Measurements from ENCODE around the gene COL24A1.
"Not testable (repeated sequence)": the region's sequence is repeated elsewhere in the genome, so short reads cannot be mapped to it uniquely, and the experiment has no call there.

Gene COL24A1

GRCh38 chr1:86153836-86154235 lies 2.7 kb downstream of the COL24A1 start:
- no peak for DNase-seq (ENCODE audit: low read depth in 3 of 3, low spot score in 1 of 3)

GRCh38 chr1:86152887-86153286 lies 3.7 kb downstream of the COL24A1 start:
- no peak for DNase-seq (ENCODE audit: low read depth in 3 of 3, low spot score in 1 of 3)

GRCh38 chr1:86151427-86151826 lies 5.1 kb downstream of the COL24A1 start:
- no peak for DNase-seq (ENCODE audit: low read depth in 3 of 3, low spot score in 1 of 3)

- no peak for DNase-seq (ENCODE audit: low read depth in 3 of 3, low spot score in 1 of 3)
Observed at GRCh38 chr1:86150553-86151055, 6.0 kb downstream of the COL24A1 start.

- no peak for DNase-seq (ENCODE audit: low read depth in 3 of 3, low spot score in 1 of 3)
Observed at GRCh38 chr1:86149591-86149990, 7.0 kb downstream of the COL24A1 start.

GRCh38 chr1:86147755-86148154 lies 8.8 kb downstream of the COL24A1 start:
- DNase-seq (ENCODE audit: low read depth in 3 of 3, low spot score in 1 of 3), result no peak

GRCh38 chr1:86146566-86146965 lies 10.0 kb downstream of the COL24A1 start:
- DNase-seq (ENCODE audit: low read depth in 3 of 3, low spot score in 1 of 3), result no peak

GRCh38 chr1:86140281-86140880 lies 16.2 kb downstream of the COL24A1 start:
- DNase-seq (ENCODE audit: low read depth in 3 of 3, low spot score in 1 of 3), result no peak

- DNase-seq (ENCODE audit: low read depth in 3 of 3, low spot score in 1 of 3), result no peak
Observed at GRCh38 chr1:86138746-86139145, 17.8 kb downstream of the COL24A1 start.

- no peak for DNase-seq (ENCODE audit: low read depth in 3 of 3, low spot score in 1 of 3)
Observed at GRCh38 chr1:86137436-86137835, 19.1 kb downstream of the COL24A1 start.

- DNase-seq (ENCODE audit: low read depth in 3 of 3, low spot score in 1 of 3), result no peak
Observed at GRCh38 chr1:86119214-86119764, 37.3 kb downstream of the COL24A1 start.

GRCh38 chr1:86114816-86115400 lies 41.7 kb downstream of the COL24A1 start:
- no peak for DNase-seq (ENCODE audit: low read depth in 3 of 3, low spot score in 1 of 3)

GRCh38 chr1:86114236-86114635 lies 42.3 kb downstream of the COL24A1 start:
- DNase-seq (ENCODE audit: low read depth in 3 of 3, low spot score in 1 of 3), result no peak

GRCh38 chr1:86111590-86111989 lies 45.0 kb downstream of the COL24A1 start:
- not testable (repeated sequence) for DNase-seq (ENCODE audit: low read depth in 3 of 3, low spot score in 1 of 3)

GRCh38 chr1:86110451-86111129 lies 46.0 kb downstream of the COL24A1 start:
- DNase-seq (ENCODE audit: low read depth in 3 of 3, low spot score in 1 of 3), result no peak

GRCh38 chr1:86105533-86105866 lies 51.1 kb downstream of the COL24A1 start:
- no peak for DNase-seq (ENCODE audit: low read depth in 3 of 3, low spot score in 1 of 3)

- DNase-seq (ENCODE audit: low read depth in 3 of 3, low spot score in 1 of 3), result no peak
Observed at GRCh38 chr1:86104606-86105532, 51.7 kb downstream of the COL24A1 start.

- no peak for DNase-seq (ENCODE audit: low read depth in 3 of 3, low spot score in 1 of 3)
Observed at GRCh38 chr1:86101616-86102015, 55.0 kb downstream of the COL24A1 start.

GRCh38 chr1:86100401-86100800 lies 56.2 kb downstream of the COL24A1 start:
- no peak for DNase-seq (ENCODE audit: low read depth in 3 of 3, low spot score in 1 of 3)

- DNase-seq (ENCODE audit: low read depth in 3 of 3, low spot score in 1 of 3), result no peak
Observed at GRCh38 chr1:86089765-86090164, 66.8 kb downstream of the COL24A1 start.

- no peak for DNase-seq (ENCODE audit: low read depth in 3 of 3, low spot score in 1 of 3)
Observed at GRCh38 chr1:86085741-86086409, 70.7 kb downstream of the COL24A1 start.
